Heart left ventricle (tissue), 16 donors: ENCODE measurements around the gene ADIPOQ. TPM values are rescaled to one million over a fixed set of nuclear protein-coding genes. Genes with fewer than 3 reads are reported as not detected.
"Not testable (repeated sequence)": the region's sequence is repeated elsewhere in the genome, so short reads cannot be mapped to it uniquely, and the experiment has no call there.

Experiments used
- ATAC-seq, 4 donors: fragments of 200-7000 bp; cut with Tn5 transposase; one replicate each; pipeline ENCODE4 v1.9.1; 2020 to 2022; ENCODE audit warnings: moderate library complexity in 4 of 4, mild to moderate bottlenecking in 3 of 4, moderate number of reproducible peaks in 1 of 4
- DNase-seq, 5 donors: peaks; one replicate each; pipeline ENCODE4 v3.0.0-alpha.2; 2020
- H3K27ac ChIP-seq, 12 donors: fragments of 200-600 bp; sonication (generic) in 4 of 12; one replicate each; pipeline versions ENCODE4 v1.5.0 to v1.8.0; 2016 to 2022; ENCODE audit warnings: mild to moderate bottlenecking in 2 of 12
- H3K27me3 ChIP-seq, 9 donors: fragments of 200-600 bp; sonication (generic) in 2 of 9; one replicate each; pipeline versions ENCODE4 v1.5.1 to v1.8.0; 2016 to 2022; ENCODE audit warnings: mild to moderate bottlenecking in 3 of 9
- H3K36me3 ChIP-seq, 9 donors: fragments of 200-600 bp; sonication (generic) in 2 of 9; one replicate each; pipeline versions ENCODE4 v1.5.0 to v1.8.0; 2018 to 2022; ENCODE audit warnings: mild to moderate bottlenecking in 2 of 9
- H3K4me1 ChIP-seq, 12 donors: fragments of 200-600 bp; sonication (generic) in 4 of 12; one replicate each; pipeline versions ENCODE4 v1.5.0 to v1.8.0; 2016 to 2022; ENCODE audit warnings: mild to moderate bottlenecking in 3 of 12
- H3K4me3 ChIP-seq, 12 donors: fragments of 200-600 bp; sonication (generic) in 4 of 12; one replicate each; pipeline versions ENCODE4 v1.5.0 to v1.8.0; 2017 to 2022; ENCODE audit warnings: mild to moderate bottlenecking in 9 of 12, moderate library complexity in 4 of 12
- H3K9me3 ChIP-seq, 12 donors: fragments of 200-600 bp; sonication (generic) in 4 of 12; one replicate each; pipeline versions ENCODE4 v1.5.0 to v1.8.0; 2016 to 2022; ENCODE audit warnings: mild to moderate bottlenecking in 1 of 12
- CTCF ChIP-seq, 12 donors: fragments of 200-600 bp; sonication (generic) in 4 of 12; IDR thresholded peaks; one replicate each; pipeline versions ENCODE4 v1.5.0 to v1.8.0; 2018 to 2022; ENCODE audit warnings: antibody characterized with exemption in 12 of 12, mild to moderate bottlenecking in 5 of 12
- POLR2A ChIP-seq, 2 donors: fragments of 450-650 bp; IDR thresholded peaks; one replicate each; pipeline ENCODE4 v1.6.1; 2017; ENCODE audit warnings: antibody characterized with exemption in 2 of 2, mild to moderate bottlenecking in 2 of 2, moderate library complexity in 2 of 2
- WGBS, 4 donors: extraction: QIAGEN DNeasy Blood & Tissue Kit in 2 of 4; methylation state at CpG; one replicate each; pipeline versions ENCODE4 v1.1.5 to v1.1.7; 2013 to 2018; 5-methylcytosine and 5-hydroxymethylcytosine counted together
- intact Hi-C, 10 donors: fragments of 100-400 bp; cut with DNase I; formaldehyde crosslinking; loops; one replicate each; pipeline versions ENCODE4 v1.11.1 to v1.14.2; 2022
- polyA plus RNA-seq, 2 donors: library from polyadenylated mRNA; stranded (reverse); fragments of 200-250 nt; gene quantifications; one replicate each; pipeline ENCODE4 v1.2.3, GENCODE V29; 2013
- total RNA-seq, 9 donors: library from RNA; depleted of rRNA in 2 of 9; stranded (reverse); fragments of >200 nt in 2 of 9; fragmentation: NEBNext Ultra II Directional in 3 of 9; extraction: Animal tissue kit (Norgen Biotek cat#: 25700) in 3 of 9; gene quantifications; one replicate each; pipeline versions ENCODE4 v1.1.0 to v1.2.4, GENCODE V29; 2016 to 2023
- donor health status: ischemic (EF 13 %, LVEDD 7.1; RV severe dilation, severe dysfunction).
- donor health status: healthy with polysubstance abuse.
- donor health status: DM: no; HTN: yes; CAD: no.
- donor health status: DM: no; HTN: no; CAD: no.
- donor health status: ischemic (EF 25% LVEDD 6.9; RV normal size, moderate dysfunction).
- donor health status: ischemic (EF 25% LVEDD 5.7; RV mildly dilated, moderate dysfunction).
- donor health status: healthy.
- donor health status: DM: yes; HTN: yes; CAD: no.
- donor health status: ischemic (EF 35%, LVEDD 5.7; RV mildly dilated, moderate dysfunction).
- donor health status: nonischemic (EF 11% LVEDD 7.7; RV severe dilation, severe dysfunction).
- donor health status: DM: yes; HTN: yes; CAD: no.
- donor health status: PGD.
- donor health status: ischemic (EF 29% LVEDD 5.4; RV normal size, mild dysfunction).
- donor health status: nonischemic (EF 23%, LVEDD 6.1; RV moderate dilation, normal function).

ADIPOQ gene
- total and polyA plus RNA-seq, 11 donors, result 0.12 to 113 (median 1.8) TPM

GRCh38 chr3:186869253-186870100, 27.0 kb downstream of the ADIPOQ start:
- Histone ChIP-seq H3K36me3 (no peaks in the 10 kb centered on the region), H3K4me1 (peaks cover 0 to 31% (median 11%) of the 10 kb centered on the region in 12 donors), H3K9me3 (no peaks in the 10 kb centered on the region), H3K4me3 (no peak overlapping the region), H3K27me3 (no peaks in the 10 kb centered on the region), H3K27ac (no peak overlapping the region)
- intact Hi-C loops, result no loop called here
- 52 to 65% (median 56%) methylated on average over 2 of the region's 2 CpGs for WGBS, 4 donors
- no peak for TF ChIP-seq POLR2A (IDR thresholded peaks at IDR 0.05)
- TF ChIP-seq CTCF (IDR thresholded peaks at IDR 0.05), result no peak
- ATAC-seq, result no peak
- DNase-seq, result no peak

- Histone ChIP-seq H3K27ac (peak overlapping the region in 5 of 12 donors; percentile 21 to 63 (median 33)), H3K4me3 (no peak overlapping the region), H3K9me3 (no peaks in the 10 kb centered on the region), H3K27me3 (no peaks in the 10 kb centered on the region), H3K4me1 (peaks cover 0 to 31% (median 11%) of the 10 kb centered on the region in 12 donors), H3K36me3 (no peaks in the 10 kb centered on the region)
- ATAC-seq (peak in 3 of 4 donors; percentile 37 to 54 (median 46)), DNase-seq (no peak)
- TF ChIP-seq POLR2A (IDR thresholded peaks at IDR 0.05) (no peak), CTCF (IDR thresholded peaks at IDR 0.05) (no peak)
- whole genome bisulfite sequencing, 4 donors, result 59 to 66% (median 62%) methylated on average over 5 of the region's 5 CpGs
- intact Hi-C loops, result no loop called here
Observed at GRCh38 chr3:186870421-186871201, 28.1 kb downstream of the ADIPOQ start.

- Histone ChIP-seq H3K4me1 (peaks cover 0 to 31% (median 11%) of the 10 kb centered on the region in 12 donors), H3K36me3 (no peaks in the 10 kb centered on the region), H3K9me3 (no peaks in the 10 kb centered on the region), H3K27me3 (no peaks in the 10 kb centered on the region), H3K27ac (peak overlapping the region in 4 of 12 donors; percentile 30 to 63 (median 43)), H3K4me3 (no peak overlapping the region)
- 55 to 73% (median 58%) methylated on average over 2 of the region's 2 CpGs for WGBS, 4 donors
- no peak for DNase-seq
- intact Hi-C loops, result no loop called here
- peak in 3 of 4 donors; percentile 60 to 80 (median 79) for ATAC-seq
- TF ChIP-seq POLR2A (IDR thresholded peaks at IDR 0.05), result no peak
Observed at GRCh38 chr3:186871403-186871924, 29.0 kb downstream of the ADIPOQ start.

- H3K4me3 ChIP-seq, ATAC-seq, intact Hi-C loops, H3K27me3 ChIP-seq, H3K27ac ChIP-seq, H3K36me3 ChIP-seq, H3K9me3 ChIP-seq, DNase-seq: not testable (repeated sequence)
- 91 to 99% (median 93%) methylated on average over 7 to 25 of the region's 30 CpGs; no CpG with 5 or more reads in 1 of the 4 donors for WGBS, 4 donors
- H3K4me1 ChIP-seq, result peaks cover 0 to 31% (median 11%) of the 10 kb centered on the region in 12 donors
Observed at GRCh38 chr3:186873796-186874195, 31.3 kb downstream of the ADIPOQ start.

- ATAC-seq, intact Hi-C loops, DNase-seq, H3K27ac ChIP-seq, H3K4me3 ChIP-seq, H3K27me3 ChIP-seq, H3K36me3 ChIP-seq, H3K9me3 ChIP-seq: not testable (repeated sequence)
- WGBS, 4 donors, result 94 to 98% (median 98%) methylated on average over 5 to 18 of the region's 24 CpGs
- H3K4me1 ChIP-seq, result peaks cover 0 to 31% (median 11%) of the 10 kb centered on the region in 12 donors
Observed at GRCh38 chr3:186874216-186874615, 31.7 kb downstream of the ADIPOQ start.

GRCh38 chr3:186874841-186875240, 32.3 kb downstream of the ADIPOQ start:
- H3K4me3 ChIP-seq, H3K9me3 ChIP-seq, intact Hi-C loops, ATAC-seq, H3K36me3 ChIP-seq, H3K27me3 ChIP-seq, H3K27ac ChIP-seq, DNase-seq: not testable (repeated sequence)
- 58 to 87% (median 74%) methylated on average over 1 to 3 of the region's 4 CpGs for WGBS, 4 donors
- peaks cover 0 to 26% (median 9%) of the 10 kb centered on the region in 12 donors for H3K4me1 ChIP-seq
